HG02884 (cell line): ENCODE data around the gene SEMA3G.

Source experiments
- ATAC-seq: cut with Tn5 transposase; IDR thresholded peaks from one replicate; pipeline ENCODE4 v1.9.1; 2021; ENCODE audit warnings: mild to moderate bottlenecking, moderate library complexity; ENCODE audit not compliant: unreplicated experiment

The SEMA3G gene

GRCh38 chr3:52479877-52480575, 35.1 kb upstream of the SEMA3G start:
- no peak for ATAC-seq

GRCh38 chr3:52479037-52479876, 34.4 kb upstream of the SEMA3G start:
- ATAC-seq, result no peak

GRCh38 chr3:52477796-52478095, 32.8 kb upstream of the SEMA3G start:
- ATAC-seq, result no peak

GRCh38 chr3:52477076-52477795, 32.3 kb upstream of the SEMA3G start:
- no peak for ATAC-seq

GRCh38 chr3:52473026-52473425, 28.1 kb upstream of the SEMA3G start:
- ATAC-seq, result no peak

GRCh38 chr3:52472239-52473000, 27.5 kb upstream of the SEMA3G start:
- ATAC-seq, result no peak

- ATAC-seq, result no peak
Observed at GRCh38 chr3:52471371-52472238, 26.7 kb upstream of the SEMA3G start.

GRCh38 chr3:52470920-52471319, 26.0 kb upstream of the SEMA3G start:
- no peak for ATAC-seq

GRCh38 chr3:52469001-52469400, 24.1 kb upstream of the SEMA3G start:
- ATAC-seq, result no peak

- ATAC-seq, result no peak
Observed at GRCh38 chr3:52468336-52468735, 23.4 kb upstream of the SEMA3G start.

- ATAC-seq, result no peak
Observed at GRCh38 chr3:52463416-52463815, 18.5 kb upstream of the SEMA3G start.

- no peak for ATAC-seq
Observed at GRCh38 chr3:52461874-52462273, 17.0 kb upstream of the SEMA3G start.

- ATAC-seq, result no peak
Observed at GRCh38 chr3:52458770-52459545, 14.1 kb upstream of the SEMA3G start.

GRCh38 chr3:52458031-52458760, 13.3 kb upstream of the SEMA3G start:
- no peak for ATAC-seq

- ATAC-seq, result no peak
Observed at GRCh38 chr3:52456800-52457183, 11.9 kb upstream of the SEMA3G start.

- ATAC-seq, result no peak
Observed at GRCh38 chr3:52456169-52456799, 11.4 kb upstream of the SEMA3G start.

- peak; percentile 78 for ATAC-seq
Observed at GRCh38 chr3:52455283-52456168, 10.6 kb upstream of the SEMA3G start, which contains the start of gene NISCH. Gene NISCH, plus strand, starts transcription at chr3:52455604. Its CDS starts 38 bp downstream, at chr3:52455642.
